ENCODE measurements around the gene PCAT7.

PCAT7 gene

GRCh38 chr9:94603259-94604160 is 48.6 kb downstream of the PCAT7 start:
- Histone ChIP-seq H3K9me3 (ENCODE audit: control insufficient read depth in 2 of 2, low read length in 2 of 2) (no peaks in the 10 kb centered on the region), H3K4me3 (ENCODE audit: low read length in 2 of 2) (no peak overlapping the region), H3K4me1 (ENCODE audit: control insufficient read depth, insufficient read depth, low read length) (no peaks in the 10 kb centered on the region), H3K27ac (ENCODE audit: low read length) (no peak overlapping the region), H3K27me3 (ENCODE audit: control insufficient read depth in 1 of 2, insufficient read depth in 2 of 2, low read length in 2 of 2) (no peaks in the 10 kb centered on the region), H3K36me3 (ENCODE audit: control insufficient read depth in 2 of 2, insufficient read depth in 2 of 2, low read length in 2 of 2) (no peaks in the 10 kb centered on the region), H3K9ac (ENCODE audit: low read length in 2 of 2) (no peak overlapping the region)

GRCh38 chr9:94606646-94607422 is 52.0 kb downstream of the PCAT7 start:
- no peaks in the 10 kb centered on the region for H3K36me3 ChIP-seq (ENCODE audit: control insufficient read depth in 2 of 2, insufficient read depth in 2 of 2, low read length in 2 of 2)
- no peaks in the 10 kb centered on the region for H3K9me3 ChIP-seq (ENCODE audit: control insufficient read depth in 2 of 2, low read length in 2 of 2)
- H3K4me3 ChIP-seq (ENCODE audit: low read length in 2 of 2), result no peak overlapping the region
- H3K4me1 ChIP-seq (ENCODE audit: control insufficient read depth, insufficient read depth, low read length), result no peaks in the 10 kb centered on the region
- no peaks in the 10 kb centered on the region for H3K27me3 ChIP-seq (ENCODE audit: control insufficient read depth in 1 of 2, insufficient read depth in 2 of 2, low read length in 2 of 2)
- H3K9ac ChIP-seq (ENCODE audit: low read length in 2 of 2), result no peak overlapping the region
- no peak overlapping the region for H3K27ac ChIP-seq (ENCODE audit: low read length)

- Histone ChIP-seq H3K27ac (ENCODE audit: low read length) (no peak overlapping the region), H3K9ac (ENCODE audit: low read length in 2 of 2) (no peak overlapping the region)
Measured at GRCh38 chr9:94607423-94607691, 52.5 kb downstream of the PCAT7 start.

GRCh38 chr9:94610181-94610606 is 55.3 kb downstream of the PCAT7 start:
- Histone ChIP-seq H3K4me1 (ENCODE audit: control insufficient read depth, insufficient read depth, low read length) (no peaks in the 10 kb centered on the region), H3K27ac (ENCODE audit: low read length) (no peak overlapping the region), H3K27me3 (ENCODE audit: control insufficient read depth in 1 of 2, insufficient read depth in 2 of 2, low read length in 2 of 2) (no peaks in the 10 kb centered on the region), H3K4me3 (ENCODE audit: low read length in 2 of 2) (no peak overlapping the region), H3K9me3 (ENCODE audit: control insufficient read depth in 2 of 2, low read length in 2 of 2) (no peaks in the 10 kb centered on the region), H3K9ac (ENCODE audit: low read length in 2 of 2) (no peak overlapping the region), H3K36me3 (ENCODE audit: control insufficient read depth in 2 of 2, insufficient read depth in 2 of 2, low read length in 2 of 2) (no peaks in the 10 kb centered on the region)

More at GRCh38 chr9:94607423-94607691, 52.5 kb downstream of the PCAT7 start:
- no peak overlapping the region for H3K4me3 ChIP-seq (ENCODE audit: low read length in 2 of 2)
- H3K36me3 ChIP-seq (ENCODE audit: control insufficient read depth in 2 of 2, insufficient read depth in 2 of 2, low read length in 2 of 2), result no peaks in the 10 kb centered on the region
- no peaks in the 10 kb centered on the region for H3K27me3 ChIP-seq (ENCODE audit: control insufficient read depth in 1 of 2, insufficient read depth in 2 of 2, low read length in 2 of 2)
- H3K4me1 ChIP-seq (ENCODE audit: control insufficient read depth, insufficient read depth, low read length), result no peaks in the 10 kb centered on the region
- H3K9me3 ChIP-seq (ENCODE audit: control insufficient read depth in 2 of 2, low read length in 2 of 2), result no peaks in the 10 kb centered on the region

GRCh38 chr9:94611638-94612068 is 56.8 kb downstream of the PCAT7 start:
- Histone ChIP-seq H3K9ac (ENCODE audit: low read length in 2 of 2) (no peak overlapping the region), H3K27me3 (ENCODE audit: control insufficient read depth in 1 of 2, insufficient read depth in 2 of 2, low read length in 2 of 2) (no peaks in the 10 kb centered on the region), H3K4me1 (ENCODE audit: control insufficient read depth, insufficient read depth, low read length) (no peaks in the 10 kb centered on the region), H3K36me3 (ENCODE audit: control insufficient read depth in 2 of 2, insufficient read depth in 2 of 2, low read length in 2 of 2) (no peaks in the 10 kb centered on the region), H3K9me3 (ENCODE audit: control insufficient read depth in 2 of 2, low read length in 2 of 2) (no peaks in the 10 kb centered on the region), H3K27ac (ENCODE audit: low read length) (no peak overlapping the region), H3K4me3 (ENCODE audit: low read length in 2 of 2) (no peak overlapping the region)

- Histone ChIP-seq H3K4me3 (ENCODE audit: low read length in 2 of 2) (no peak overlapping the region), H3K27ac (ENCODE audit: low read length) (no peak overlapping the region), H3K4me1 (ENCODE audit: control insufficient read depth, insufficient read depth, low read length) (no peaks in the 10 kb centered on the region), H3K9me3 (ENCODE audit: control insufficient read depth in 2 of 2, low read length in 2 of 2) (no peaks in the 10 kb centered on the region), H3K27me3 (ENCODE audit: control insufficient read depth in 1 of 2, insufficient read depth in 2 of 2, low read length in 2 of 2) (no peaks in the 10 kb centered on the region), H3K36me3 (ENCODE audit: control insufficient read depth in 2 of 2, insufficient read depth in 2 of 2, low read length in 2 of 2) (no peaks in the 10 kb centered on the region), H3K9ac (ENCODE audit: low read length in 2 of 2) (no peak overlapping the region)
Measured at GRCh38 chr9:94612071-94612470, 57.2 kb downstream of the PCAT7 start.

GRCh38 chr9:94613003-94613402 is 58.1 kb downstream of the PCAT7 start:
- Histone ChIP-seq H3K27me3 (ENCODE audit: control insufficient read depth in 1 of 2, insufficient read depth in 2 of 2, low read length in 2 of 2) (no peaks in the 10 kb centered on the region), H3K27ac (ENCODE audit: low read length) (no peak overlapping the region), H3K4me1 (ENCODE audit: control insufficient read depth, insufficient read depth, low read length) (no peaks in the 10 kb centered on the region), H3K36me3 (ENCODE audit: control insufficient read depth in 2 of 2, insufficient read depth in 2 of 2, low read length in 2 of 2) (no peaks in the 10 kb centered on the region), H3K9me3 (ENCODE audit: control insufficient read depth in 2 of 2, low read length in 2 of 2) (no peaks in the 10 kb centered on the region), H3K9ac (ENCODE audit: low read length in 2 of 2) (no peak overlapping the region), H3K4me3 (ENCODE audit: low read length in 2 of 2) (no peak overlapping the region)

GRCh38 chr9:94619026-94619425 is 64.1 kb downstream of the PCAT7 start:
- no peak overlapping the region for H3K9ac ChIP-seq (ENCODE audit: low read length in 2 of 2)
- no peak overlapping the region for H3K4me3 ChIP-seq (ENCODE audit: low read length in 2 of 2)
- H3K27ac ChIP-seq (ENCODE audit: low read length), result no peak overlapping the region
- peaks cover 0 to 2% of the 10 kb centered on the region in 2 donors for H3K27me3 ChIP-seq (ENCODE audit: control insufficient read depth in 1 of 2, insufficient read depth in 2 of 2, low read length in 2 of 2)
- no peaks in the 10 kb centered on the region for H3K36me3 ChIP-seq (ENCODE audit: control insufficient read depth in 2 of 2, insufficient read depth in 2 of 2, low read length in 2 of 2)
- no peaks in the 10 kb centered on the region for H3K9me3 ChIP-seq (ENCODE audit: control insufficient read depth in 2 of 2, low read length in 2 of 2)
- no peaks in the 10 kb centered on the region for H3K4me1 ChIP-seq (ENCODE audit: control insufficient read depth, insufficient read depth, low read length)

Measured in stomach smooth muscle (tissue), 2 donors.